Epidermal melanocyte (primary cell): ENCODE measurements around the gene ANKRD60.

Experiments
- DNase-seq: peaks from one replicate; pipeline ENCODE4 v3.0.0; 2011; ENCODE audit warnings: low spot score; ENCODE audit not compliant: insufficient read length

The ANKRD60 gene

DNA sequence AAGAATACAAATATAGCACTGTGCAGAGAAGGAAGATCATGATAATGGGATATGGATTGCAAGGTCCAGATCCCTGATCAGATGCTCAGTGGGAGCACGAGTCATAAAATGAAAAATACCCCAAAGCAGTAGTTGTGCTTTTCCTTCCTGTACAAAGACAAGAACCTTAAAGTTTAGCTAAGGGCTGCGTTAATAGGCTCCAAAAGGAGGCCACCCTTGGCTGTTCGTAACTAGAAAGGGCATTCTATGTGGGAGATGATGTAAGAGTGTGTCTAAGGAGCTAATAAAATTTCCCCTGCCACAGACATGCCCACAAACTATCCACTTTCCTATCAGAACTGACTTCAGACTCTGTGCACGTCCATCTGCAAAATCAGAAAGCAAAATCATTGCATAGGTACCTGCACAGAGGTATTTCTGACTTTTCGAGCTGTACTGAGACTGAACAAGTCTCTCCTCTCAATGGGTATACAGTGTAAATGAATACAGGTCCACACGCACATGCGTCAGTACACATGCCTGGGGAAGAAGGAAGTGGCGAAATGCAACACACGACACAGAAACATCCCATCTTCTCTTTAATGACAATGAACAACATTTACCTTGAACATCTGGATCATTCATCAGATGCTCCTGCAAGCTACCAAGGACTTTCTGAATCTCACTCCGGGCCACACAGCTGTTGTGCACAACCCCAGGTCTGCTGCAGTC lies 16.9 kb upstream of the ANKRD60 start:
- DNase-seq = no peak

DNA sequence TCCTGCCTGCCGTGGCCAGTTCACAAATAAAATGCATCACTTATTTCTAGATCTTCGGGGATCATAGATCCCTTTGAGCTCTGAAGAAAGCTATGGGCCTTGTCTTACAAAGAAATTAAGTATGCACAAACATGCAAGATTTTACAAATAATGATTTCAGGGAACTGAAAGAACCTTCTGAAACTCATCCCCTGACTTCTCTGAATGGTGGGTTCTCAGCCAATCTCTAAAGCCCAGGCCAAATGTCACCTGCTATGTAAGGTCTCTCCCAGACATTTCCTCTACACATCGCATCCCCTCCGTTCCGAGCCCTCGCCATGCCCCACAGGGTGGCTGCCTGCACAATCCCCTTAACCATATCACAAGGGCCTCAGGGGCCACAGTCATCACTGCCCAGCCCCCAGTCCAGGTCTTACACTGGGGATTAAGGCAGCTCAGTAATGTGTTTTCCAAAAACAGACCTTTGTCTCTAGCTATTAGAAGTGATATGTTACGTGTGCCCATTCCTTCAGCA lies 16.1 kb upstream of the ANKRD60 start:
- DNase-seq = no peak

DNA sequence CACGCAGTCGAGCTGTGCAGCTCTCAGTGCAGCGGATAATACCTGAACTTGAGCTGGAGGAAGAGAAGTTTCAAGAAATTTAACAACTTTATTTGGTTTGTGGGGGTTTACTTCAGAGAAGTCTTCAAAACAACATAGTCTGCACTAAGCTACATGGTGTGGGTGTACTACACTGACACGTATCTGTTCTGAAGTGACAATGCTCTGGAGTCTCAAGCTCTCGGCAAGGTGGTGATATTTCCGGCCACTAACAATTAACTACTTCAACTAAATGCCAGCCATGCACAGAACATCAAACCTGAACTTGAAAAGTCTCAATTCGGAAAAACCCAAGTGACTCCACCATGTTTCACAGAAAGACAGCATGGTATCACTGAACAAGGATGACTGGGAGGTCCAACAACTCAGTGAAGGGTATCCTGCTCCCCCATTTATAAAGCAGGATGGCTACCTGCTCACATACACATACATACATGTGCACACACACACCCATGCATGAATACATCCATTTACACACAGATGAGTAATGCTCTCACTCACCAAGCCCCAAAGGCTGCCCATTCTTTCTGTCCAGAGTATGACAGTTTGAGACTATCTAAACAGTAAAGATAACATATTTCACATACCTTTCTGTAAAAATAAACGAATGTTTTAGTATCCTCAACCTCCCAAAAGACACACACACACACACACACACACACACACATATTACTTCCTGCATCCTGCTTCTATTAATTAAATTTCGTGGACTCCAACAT lies 15.4 kb upstream of the ANKRD60 start:
- no peak for DNase-seq

DNA sequence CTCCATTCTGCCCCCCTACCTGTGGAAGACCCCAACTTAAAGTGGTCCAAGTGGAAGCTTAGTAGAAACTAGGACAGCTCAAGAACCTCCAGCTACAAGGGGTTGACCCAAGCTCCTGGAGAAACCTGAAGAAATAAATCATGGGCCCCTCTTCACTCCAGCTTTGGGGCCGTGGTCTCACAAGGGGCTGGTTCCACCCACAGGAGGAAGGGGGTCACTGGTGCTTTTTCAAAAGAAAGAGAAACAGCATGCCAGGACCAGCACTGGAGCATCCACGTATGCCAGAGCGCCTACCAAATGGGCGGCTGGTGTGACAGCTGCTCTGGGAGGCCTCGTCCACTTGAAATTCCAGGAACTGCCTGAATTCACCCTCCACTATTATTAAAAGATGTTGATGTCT lies 14.4 kb upstream of the ANKRD60 start:
- no peak for DNase-seq

DNA sequence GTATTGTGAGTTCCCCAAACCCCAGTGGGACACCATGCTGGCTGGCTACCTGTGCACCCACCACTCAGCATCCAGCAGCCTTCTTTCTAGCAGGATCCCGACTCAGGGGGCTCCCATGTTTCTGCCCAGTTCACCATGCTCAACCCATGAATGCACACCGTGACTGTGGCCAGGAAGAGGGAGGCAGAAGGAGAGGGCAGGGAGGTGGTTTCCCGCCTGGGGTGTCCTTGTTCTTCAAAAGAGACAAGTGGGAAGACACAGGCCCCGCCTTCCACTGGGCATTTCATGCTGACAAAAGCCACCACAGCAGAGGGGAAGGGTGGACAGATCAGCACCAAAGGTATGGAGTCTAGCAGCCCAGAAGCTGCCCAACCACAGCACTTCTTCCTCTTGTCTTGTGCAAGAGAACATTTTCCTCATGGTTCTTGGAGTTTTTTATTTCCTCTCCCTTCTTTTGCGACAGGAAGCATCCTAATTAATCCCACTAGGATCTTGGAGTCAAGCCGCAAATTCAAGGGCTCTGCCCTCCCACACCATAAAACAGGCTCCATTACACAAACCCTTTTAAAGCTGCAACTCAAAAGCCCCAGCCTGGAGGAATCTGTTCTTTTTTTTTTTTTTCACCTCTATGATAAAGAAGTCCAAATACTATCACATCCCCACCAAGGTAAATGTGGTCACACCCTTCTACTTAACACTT lies 13.5 kb upstream of the ANKRD60 start:
- no peak for DNase-seq

DNA sequence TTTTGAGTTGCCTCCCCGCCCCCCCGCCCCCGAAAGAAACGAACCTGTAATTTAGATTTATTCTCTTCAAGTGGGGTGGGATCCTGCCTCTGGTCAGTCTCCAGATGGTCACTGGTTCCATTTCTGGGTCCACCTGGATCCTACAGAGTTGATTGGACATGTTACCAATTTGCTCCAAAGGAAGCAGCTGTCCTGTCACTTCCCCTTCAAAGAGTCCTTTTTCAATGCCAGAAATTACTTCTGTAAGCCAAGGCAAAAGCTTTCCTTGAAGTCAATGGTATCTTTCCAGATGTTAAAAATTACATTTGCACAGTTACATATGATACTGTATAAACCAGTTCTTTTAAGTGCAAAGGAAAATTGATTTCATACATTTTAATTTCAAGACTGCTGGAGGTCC lies 12.0 kb upstream of the ANKRD60 start:
- DNase-seq = no peak

DNA sequence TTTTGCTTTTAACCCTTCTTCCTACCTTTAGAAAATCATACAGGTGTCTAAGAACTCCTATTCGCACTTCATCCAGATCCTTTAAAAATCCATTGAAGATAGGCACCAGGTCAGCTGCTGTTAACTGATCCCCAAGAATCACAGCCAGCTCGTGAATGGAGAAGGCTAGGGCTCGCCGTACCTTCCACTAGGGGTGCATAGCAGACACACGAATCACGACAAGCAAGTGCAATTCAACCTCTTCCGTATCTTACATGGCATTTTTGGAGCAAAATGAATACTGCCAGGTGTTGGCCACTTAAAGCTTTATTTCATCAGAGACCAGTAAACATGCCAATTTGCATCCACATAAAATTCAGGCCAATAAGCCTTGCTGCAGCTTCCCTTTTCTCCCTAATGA lies 10.8 kb upstream of the ANKRD60 start:
- no peak for DNase-seq

DNA sequence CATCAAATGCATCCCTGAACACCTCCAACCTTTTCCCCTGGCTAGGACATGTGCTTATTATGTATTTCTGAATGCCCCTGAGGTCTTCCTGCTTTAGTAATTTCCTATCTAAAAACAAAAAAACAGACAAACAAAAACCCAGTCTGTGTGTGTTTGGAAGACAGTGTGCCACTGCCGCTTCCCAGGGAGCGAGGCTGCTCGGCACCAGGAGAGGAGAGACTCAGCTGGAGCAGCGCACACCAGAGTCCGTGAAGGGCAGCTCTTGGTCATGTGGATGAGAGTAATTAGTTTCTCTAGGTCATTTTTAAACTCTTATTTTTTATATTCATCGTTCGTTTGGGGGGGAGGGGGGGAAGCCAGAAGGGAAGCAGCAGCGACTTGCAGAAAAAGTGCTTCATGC lies 10.0 kb upstream of the ANKRD60 start:
- no peak for DNase-seq

DNA sequence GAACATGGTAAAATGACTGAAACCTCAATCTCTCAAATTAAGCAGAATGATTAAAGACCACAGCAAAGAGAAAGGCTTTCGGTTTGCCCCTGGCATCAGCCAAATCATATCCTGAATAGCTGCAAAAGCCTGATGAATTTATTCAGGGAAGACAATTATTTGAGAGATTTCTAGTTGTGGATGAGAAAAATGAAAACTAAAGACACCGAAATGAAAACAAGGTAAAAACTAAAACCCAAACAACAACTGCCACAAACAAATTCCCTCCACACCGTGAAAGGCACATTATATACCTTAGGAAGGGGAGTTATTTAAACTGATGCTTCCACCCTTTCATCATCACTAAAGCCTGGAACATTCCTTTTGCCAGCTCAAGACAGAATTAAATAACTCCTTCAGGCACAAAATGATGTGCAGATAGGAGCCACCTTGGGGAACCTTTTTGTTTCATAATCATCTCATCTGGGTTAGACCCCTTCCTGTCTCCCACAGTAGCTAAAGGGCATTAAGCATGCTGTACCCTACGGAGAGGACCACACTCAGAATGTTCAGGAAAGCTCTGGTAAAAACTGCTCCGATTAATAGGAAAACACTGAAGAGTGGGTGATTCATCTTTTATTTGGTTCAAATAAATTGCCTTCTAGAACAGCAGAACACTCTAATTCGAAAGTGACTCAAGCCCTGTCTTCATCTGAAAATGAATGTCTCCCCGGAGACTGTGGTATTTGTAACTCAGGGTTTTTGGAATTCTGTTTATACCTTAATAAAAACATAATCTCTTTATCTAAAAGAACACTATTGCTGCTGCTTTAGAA lies 9.1 kb upstream of the ANKRD60 start:
- DNase-seq = no peak

DNA sequence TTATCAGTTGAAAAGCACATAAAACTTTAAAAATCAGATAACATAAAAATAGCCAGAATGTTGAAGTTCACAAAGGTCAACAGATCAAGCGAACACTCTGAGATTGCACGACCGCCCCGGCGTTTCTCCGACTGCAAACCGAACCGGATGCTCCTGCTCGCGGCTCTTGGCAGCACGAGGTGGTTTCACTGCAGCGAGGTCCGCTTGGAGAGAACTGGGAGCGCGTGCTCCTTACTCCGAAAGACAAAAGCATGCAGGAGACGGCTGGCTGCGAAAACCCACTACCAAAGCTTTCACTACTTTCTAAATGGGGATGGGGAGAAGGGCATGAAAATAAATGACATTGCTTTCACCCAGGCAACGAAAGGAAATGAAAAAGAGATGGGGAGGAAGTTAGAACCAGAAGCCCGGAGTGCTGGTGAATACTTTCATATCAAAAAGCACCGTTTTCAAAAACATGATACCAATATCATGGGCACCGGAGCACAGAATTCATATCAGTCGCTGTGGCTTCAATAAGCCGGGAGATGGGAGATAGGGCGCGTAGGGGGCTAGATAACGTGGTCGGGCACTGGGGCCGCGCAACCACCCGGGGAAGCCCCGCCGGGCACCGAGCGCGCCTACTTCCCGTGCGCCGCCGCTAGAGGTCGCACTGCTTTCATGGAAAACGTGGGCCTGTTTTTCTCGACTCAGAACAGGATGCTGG lies 8.3 kb upstream of the ANKRD60 start:
- DNase-seq = peak; percentile 65

DNA sequence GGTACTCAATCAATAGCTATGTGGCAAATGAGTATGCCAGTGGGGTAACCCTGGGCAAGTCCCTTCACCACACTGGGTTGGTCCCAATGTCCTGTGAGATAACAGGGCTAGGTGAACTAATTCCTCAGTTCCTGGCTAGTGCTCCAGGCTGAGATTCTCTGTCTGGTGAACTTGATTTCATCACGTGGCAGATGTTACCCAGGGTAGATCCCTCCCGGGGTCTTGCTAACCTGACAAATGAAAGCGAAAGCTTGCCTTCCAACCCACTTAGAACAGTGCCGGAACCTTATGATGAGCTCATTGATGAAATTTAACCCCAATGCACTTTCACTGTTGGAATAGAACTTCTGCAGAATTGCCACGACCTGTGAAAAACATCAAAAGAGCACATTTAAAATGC lies 6.6 kb upstream of the ANKRD60 start:
- DNase-seq = no peak

DNA sequence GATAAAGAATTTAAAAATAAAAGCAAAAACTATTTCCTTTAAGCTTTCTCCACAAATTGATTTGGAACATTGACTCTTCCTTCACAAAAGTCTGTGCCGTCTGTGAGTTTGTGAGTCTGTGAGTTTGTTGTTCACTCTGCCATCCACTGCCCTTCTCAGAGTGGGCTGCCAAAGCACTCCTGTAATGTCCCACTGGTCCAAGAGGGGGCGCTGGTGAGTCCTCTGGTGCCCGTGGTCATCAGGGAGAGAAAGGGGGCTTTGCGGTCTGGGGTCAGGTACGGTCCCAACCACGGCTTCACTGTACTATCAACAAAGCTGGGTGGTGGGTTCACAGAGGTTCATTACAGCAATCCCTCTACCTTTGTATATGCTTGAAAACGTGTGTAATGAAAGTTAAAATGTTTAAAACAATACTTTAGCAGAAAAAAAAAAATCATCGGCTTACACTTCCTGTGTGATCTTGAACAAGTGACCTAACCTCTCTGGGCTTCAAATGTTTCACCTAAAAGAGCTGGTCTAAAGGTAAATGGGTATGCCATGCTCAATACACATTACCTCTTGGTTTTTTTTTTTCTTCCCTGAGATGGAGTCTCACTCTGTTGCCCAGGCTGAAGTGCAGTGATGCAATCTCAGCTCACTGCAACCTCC lies 5.6 kb upstream of the ANKRD60 start:
- no peak for DNase-seq

DNA sequence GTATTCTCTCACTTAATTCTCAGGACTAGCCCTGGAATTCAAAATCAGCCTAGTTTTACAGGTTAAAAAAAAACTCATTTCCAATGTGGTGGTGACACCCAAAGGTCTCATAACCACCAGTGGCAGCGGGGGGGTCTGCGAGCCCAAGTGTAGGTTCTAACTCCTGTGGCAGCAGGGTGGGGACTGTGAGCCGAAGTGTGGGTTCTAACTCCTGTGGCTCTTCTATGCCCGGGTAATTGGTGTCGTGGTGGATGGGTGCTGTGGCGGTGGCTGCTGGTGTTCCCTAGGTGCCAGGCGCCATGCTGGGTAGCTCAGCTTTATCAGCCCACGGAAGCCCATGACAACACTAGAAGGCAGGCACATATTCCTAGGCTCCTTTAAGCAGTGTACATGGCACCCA lies 4.9 kb upstream of the ANKRD60 start:
- no peak for DNase-seq

DNA sequence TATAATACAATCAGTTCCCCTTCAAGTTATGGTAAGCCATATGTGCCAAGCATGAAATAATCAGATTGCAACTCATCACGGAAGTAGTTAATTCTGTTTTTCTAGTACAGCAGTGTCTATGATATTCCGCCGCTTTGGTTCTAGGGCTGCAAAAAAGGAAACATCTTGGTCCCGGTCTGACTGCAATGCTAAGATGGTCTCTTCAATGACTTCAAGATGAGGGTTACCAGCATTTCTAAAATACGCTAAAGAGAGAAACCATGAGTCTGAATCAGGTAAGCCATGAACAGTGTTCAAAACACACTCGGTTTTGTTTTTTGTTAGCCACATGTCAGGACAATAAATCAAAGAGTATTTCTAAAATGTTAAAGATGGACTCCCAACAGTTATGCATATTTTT lies 3.2 kb upstream of the ANKRD60 start:
- DNase-seq = no peak

DNA sequence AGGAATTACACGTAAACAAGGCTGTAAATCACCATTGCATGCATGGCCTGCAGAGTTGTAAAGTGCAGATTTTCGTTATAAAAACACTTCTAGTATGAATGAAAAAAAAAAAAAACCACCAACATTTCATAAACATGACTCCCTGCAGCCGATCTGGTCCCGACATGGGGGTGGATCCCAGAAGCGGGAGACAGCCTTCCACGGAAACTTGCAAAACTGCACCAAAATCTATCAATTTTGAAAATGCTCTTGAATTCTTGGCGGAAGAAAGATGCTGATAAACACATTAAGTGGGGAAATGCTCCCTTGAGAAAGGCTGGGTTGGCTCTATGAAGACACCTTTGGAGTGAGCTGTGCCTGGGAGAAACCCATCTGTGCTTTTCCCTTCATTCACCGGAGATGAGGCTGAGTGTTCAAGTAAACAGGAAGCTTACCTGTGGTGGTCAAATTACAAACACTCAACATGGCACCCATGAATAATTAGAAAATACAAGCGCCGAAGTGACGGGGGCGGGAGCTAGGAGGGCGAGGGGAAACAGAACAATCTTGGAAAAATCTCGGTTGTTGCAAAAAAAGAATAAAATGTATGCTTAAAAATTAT lies 845 bp upstream of the ANKRD60 start:
- DNase-seq = no peak

DNA sequence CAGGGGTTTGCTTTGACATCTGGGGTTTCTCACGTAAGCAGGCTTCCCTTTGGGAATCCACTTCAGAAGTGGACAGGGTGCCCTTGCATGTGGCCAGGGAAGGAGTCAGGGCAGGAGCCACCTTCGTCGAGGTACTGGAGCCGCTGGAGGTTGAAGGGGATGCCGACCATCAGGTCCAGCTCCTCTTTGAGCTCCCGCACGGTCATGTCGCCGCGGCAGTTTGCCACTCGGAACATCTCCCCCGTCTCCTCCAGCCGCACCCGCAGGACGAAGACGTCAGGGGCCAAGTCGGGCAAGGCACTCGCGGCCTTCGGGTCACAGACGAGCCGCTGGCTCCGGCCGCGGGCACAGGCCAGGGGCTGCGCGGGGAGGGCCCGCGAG lies 360 bp downstream of the ANKRD60 start:
- DNase-seq = no peak

DNA sequence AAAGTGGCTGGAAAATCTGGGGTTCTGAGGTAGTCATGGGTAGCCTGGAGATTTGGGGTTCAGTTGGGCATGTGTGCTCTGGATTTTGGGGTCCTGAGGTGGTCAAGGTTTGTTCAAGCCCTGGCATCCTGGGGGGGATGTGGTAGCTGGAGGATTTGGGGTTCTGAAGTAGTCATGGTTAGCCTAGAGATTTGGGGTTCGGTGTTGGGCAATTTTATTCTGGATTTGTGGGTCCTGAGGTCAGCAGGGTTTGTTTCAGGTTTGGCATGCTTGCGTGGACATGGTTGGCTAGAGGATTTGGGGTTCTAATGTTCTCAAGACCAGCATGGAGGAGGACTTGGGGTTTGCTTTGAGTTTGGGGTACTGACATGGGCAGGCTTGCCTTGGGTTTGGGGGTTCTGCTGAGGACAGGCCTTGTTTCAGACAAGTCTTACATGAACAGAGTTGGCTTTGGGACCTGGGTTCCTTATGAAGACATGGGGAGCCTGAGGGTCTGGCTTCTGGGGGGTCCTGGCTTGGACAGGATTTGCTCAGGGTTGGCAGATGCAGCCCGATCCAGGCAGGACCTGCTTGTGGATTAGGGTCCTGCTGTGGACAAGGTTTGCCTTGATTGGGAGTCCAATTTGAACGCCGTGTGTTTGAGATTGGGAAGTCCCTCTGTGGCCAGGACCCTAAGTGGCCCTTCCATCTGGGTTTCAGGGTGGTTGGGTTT lies 906 bp downstream of the ANKRD60 start:
- no peak for DNase-seq

DNA sequence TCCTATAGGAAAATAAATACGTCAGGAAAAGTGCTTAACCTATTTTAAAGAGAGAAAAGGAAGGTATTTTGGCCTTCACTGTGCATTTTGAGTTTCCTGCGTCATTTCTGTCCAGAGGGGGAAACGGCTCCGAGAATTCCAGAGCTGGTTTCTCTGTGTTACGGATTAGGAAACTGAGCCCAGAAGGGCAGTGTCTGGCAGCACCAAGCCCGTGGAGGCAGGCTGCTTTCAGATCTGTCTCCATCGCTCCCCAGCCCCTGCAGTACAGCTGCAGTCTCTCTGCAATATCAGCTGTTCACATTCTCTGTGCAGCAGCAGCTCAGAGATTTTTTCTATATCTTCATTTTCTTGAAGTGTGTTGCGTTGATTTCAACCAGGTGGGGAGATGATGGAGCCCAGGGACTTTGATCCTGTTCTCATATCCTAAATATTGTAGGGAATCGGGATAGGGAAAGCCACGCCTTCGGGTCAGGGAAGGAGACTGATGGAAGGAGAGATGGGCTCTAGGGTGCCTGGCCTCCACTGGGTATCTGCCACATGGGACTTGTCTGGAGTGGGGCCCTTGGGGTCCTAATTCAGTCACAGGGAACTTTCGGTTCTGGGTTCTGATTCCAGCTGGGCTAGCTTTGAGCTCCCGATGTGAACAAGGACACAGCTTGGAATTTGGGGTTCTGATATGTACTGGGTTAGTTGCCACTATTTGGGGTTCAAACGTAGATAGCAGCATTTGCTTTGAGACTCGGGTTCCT lies 2.8 kb downstream of the ANKRD60 start:
- DNase-seq = no peak

DNA sequence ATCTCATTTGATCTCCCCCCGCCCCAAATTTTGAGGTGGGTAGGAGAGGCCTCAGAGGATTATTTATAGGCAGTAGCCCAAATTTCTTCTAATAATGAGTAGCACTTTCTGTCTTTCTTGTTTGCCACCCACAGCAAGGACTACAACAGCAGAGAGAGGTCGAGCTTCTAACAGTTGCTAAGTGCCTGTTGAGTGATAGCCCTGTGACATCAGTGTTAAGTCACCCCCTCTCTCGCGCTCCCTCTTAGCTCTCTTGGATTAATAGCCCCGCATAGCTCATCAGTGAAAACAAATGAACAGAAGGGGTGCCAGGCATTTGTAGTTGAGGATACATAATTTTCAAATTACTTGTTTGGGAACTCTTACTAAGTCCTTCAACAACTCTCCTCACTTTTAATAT lies 3.5 kb downstream of the ANKRD60 start:
- DNase-seq = no peak
